ENCODE data around the gene SLC37A4.

- no peak for TF ChIP-seq EZH2phosphoT487 (IDR thresholded peaks at IDR 0.05; ENCODE audit: low read length)
- no peak for TF ChIP-seq CTCF (IDR thresholded peaks at IDR 0.05; ENCODE audit: low read length)
Observed at GRCh38 chr11:119048644-119049043, 18.0 kb upstream of the SLC37A4 start.

All from MM.1S (cell line).